Activated CD4-positive, alpha-beta T cell treated with anti-CD3 and anti-CD28 coated beads for 36 hours (primary cell): ENCODE results near the gene LSM12. TPM values are rescaled to one million over a fixed set of nuclear protein-coding genes. Genes with fewer than 3 reads are reported as not detected.

ENCODE experiments used
- ATAC-seq: fragments of 200-7000 bp; cut with Tn5 transposase; one replicate; pipeline ENCODE4 v1.10.0; 2021; ENCODE audit warnings: mild to moderate bottlenecking, moderate library complexity
- CTCF ChIA-PET: fragments of 350-600 bp; sonication (Branson Sonifier 250); formaldehyde crosslinking; loops from one replicate; lab custom pipeline; 2021; ENCODE audit warnings: antibody characterized with exemption; lab: Charles Lee
- POLR2A ChIA-PET: fragments of 350-600 bp; sonication (Branson Sonifier 250); formaldehyde crosslinking; loops from one replicate; lab custom pipeline; 2021; ENCODE audit warnings: antibody characterized with exemption, inconsistent platforms; lab: Charles Lee
- DNase-seq: peaks from one replicate; pipeline ENCODE4 v3.0.0-alpha.2; 2020
- H3K27ac Mint-ChIP-seq: one replicate; pipeline ENCODE4 v1.8.0; 2021; ENCODE audit warnings: mixed read lengths
- H3K27me3 Mint-ChIP-seq: one replicate; pipeline ENCODE4 v1.8.0; 2021; ENCODE audit warnings: mixed read lengths
- H3K36me3 Mint-ChIP-seq: one replicate; pipeline ENCODE4 v1.8.0; 2021; ENCODE audit warnings: low read depth, mixed read lengths
- H3K4me1 Mint-ChIP-seq: one replicate; pipeline ENCODE4 v1.8.0; 2021; ENCODE audit warnings: mixed read lengths
- H3K4me3 Mint-ChIP-seq: one replicate; pipeline ENCODE4 v1.8.0; 2021; ENCODE audit warnings: mild to moderate bottlenecking, moderate library complexity, mixed read lengths
- H3K9me3 Mint-ChIP-seq: one replicate; pipeline ENCODE4 v1.8.0; 2021; ENCODE audit warnings: low read depth, mixed read lengths
- intact Hi-C, 2 experiments: fragments of 100-400 bp; cut with DNase I in 1 of 2; cut with micrococcal nuclease in 1 of 2; formaldehyde crosslinking; loops; one replicate each; pipeline versions ENCODE4 v1.14.2 to v1.15.1; 2022 to 2024; cut with DNase I, micrococcal nuclease
- total RNA-seq, 2 experiments: library from RNA; stranded (reverse); gene quantifications; one replicate each; pipeline ENCODE4 v1.2.3, GENCODE V29; 2021

Gene LSM12
- total RNA-seq, 2 experiments from 2014 or later: 93.1 to 102 TPM

DNA sequence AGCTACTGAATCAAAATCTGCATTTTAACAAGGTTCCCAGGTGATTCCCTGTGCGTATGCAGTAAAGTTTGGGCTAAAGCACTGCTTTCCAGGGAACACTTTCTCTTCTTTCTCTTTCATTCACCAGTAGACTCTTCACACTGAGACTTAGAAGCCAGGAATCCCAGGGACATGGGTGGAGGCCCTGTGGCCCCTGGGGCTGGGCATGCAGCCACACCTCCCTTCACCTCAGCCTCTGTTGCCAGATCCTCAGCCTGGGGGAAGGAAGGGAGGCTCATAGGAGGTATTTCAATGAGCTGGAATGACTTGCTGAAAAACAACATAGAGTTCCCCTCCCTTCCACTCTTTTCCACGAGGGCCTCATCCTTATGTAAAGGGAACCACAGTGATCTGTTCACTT is 5.3 kb upstream of the LSM12 start:
- intact Hi-C loops: loop anchor here (1.0 to 5.0 kb wide), 5 partner anchors 15 to 294 kb away; partner anchors contain the start of genes DUSP3 (in 1 of the 2), HDAC5 (in 1 of the 2), HROB (in 1 of the 2) and UBTF (in 1 of the 2)
- POLR2A ChIA-PET: interaction anchor here (0.6 kb wide), 1 partner anchor 15 kb away, joined by 3 read pairs; no protein-coding TSS in a partner anchor
- H3K4me1 Mint-ChIP-seq: peaks cover 26% of the 10 kb centered on the region
- DNase-seq: no peak
- no peaks in the 10 kb centered on the region for H3K9me3 Mint-ChIP-seq
- H3K27me3 Mint-ChIP-seq: no peaks in the 10 kb centered on the region
- H3K4me3 Mint-ChIP-seq: peak overlapping the region; percentile 93
- CTCF ChIA-PET: interaction anchor here (1.0 to 1.2 kb wide), 2 partner anchors 32 to 52 kb away, joined by 3 to 5 read pairs; partner anchors contain the start of gene HDAC5
- H3K27ac Mint-ChIP-seq: peak overlapping the region; percentile 98
- no peak for ATAC-seq
- H3K36me3 Mint-ChIP-seq: peaks cover 14% of the 10 kb centered on the region

DNA sequence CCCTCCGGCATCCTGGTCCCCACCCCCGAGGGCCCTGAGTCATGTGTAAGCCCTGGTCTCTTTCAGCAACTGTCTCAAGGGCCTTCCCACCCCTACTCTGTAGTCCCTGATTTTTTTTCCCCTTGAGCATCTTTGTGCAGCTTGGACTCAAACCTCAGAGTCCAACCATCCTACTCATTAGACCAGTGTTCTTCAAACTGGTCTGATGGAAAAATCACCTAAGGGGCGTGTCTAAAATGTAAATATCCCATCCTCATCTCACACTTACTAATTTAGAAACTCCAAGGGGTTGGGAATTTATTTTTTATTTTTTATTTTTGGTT is 4.7 kb upstream of the LSM12 start:
- H3K9me3 Mint-ChIP-seq: no peaks in the 10 kb centered on the region
- H3K36me3 Mint-ChIP-seq: peaks cover 9% of the 10 kb centered on the region
- ATAC-seq (peak; percentile 60), DNase-seq (no peak)
- peak overlapping the region; percentile 93 for H3K4me3 Mint-ChIP-seq
- POLR2A ChIA-PET: interaction anchor here (0.6 kb wide), 1 partner anchor 15 kb away, joined by 3 read pairs; no protein-coding TSS in a partner anchor
- CTCF ChIA-PET: interaction anchor here (1.2 kb wide), 1 partner anchor 32 kb away, joined by 3 read pairs; no protein-coding TSS in a partner anchor
- H3K27ac Mint-ChIP-seq: peak overlapping the region; percentile 98
- intact Hi-C loops: loop anchor here (1.0 to 5.0 kb wide), 5 partner anchors 16 to 294 kb away; partner anchors contain the start of genes DUSP3 (in 1 of the 2), HDAC5 (in 1 of the 2), HROB (in 1 of the 2) and UBTF (in 1 of the 2)
- H3K4me1 Mint-ChIP-seq: peaks cover 28% of the 10 kb centered on the region
- no peaks in the 10 kb centered on the region for H3K27me3 Mint-ChIP-seq

DNA sequence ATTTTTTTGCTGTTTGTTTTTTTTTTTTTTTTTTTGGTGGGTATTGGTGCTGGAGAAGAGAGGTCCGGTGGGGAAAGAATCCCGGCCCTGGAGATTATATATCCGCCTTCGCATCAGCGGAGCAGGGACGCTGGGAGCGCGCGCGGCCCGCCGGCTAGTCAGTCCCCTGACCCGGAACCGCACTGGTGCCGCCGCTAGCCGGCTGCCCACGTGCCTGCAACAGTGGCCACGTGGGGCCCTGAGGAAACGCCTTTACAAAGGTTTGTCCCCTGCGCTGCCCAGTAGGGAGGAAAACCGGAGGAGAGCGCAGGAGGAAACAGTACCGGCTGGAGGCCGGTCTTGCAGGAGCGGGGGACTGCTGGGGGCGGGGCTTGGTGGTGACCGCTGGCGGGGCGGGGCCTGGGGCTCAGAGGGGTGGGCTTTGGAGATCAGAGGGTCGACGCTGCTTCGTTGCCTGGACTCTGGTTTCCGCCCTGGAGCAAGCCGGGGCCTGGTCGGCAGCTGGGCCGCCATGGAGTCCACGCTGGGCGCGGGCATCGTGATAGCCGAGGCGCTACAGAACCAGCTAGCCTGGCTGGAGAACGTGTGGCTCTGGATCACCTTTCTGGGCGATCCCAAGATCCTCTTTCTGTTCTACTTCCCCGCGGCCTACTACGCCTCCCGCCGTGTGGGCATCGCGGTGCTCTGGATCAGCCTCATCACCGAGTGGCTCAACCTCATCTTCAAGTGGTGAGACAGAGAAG is 4.2 kb upstream of the LSM12 start, which contains the start of gene G6PC3:
TSS of gene G6PC3 (plus strand) at position 281 of the 743 bp plus-strand sequence. CDS start at position 512, 231 bp downstream.
- ATAC-seq (peak; percentile 68), DNase-seq (peak; percentile 93)
- peak within 1 kb of the TSS; percentile 93 for H3K4me3 Mint-ChIP-seq
- intact Hi-C loops: loop anchor here (1.0 to 5.0 kb wide), 10 partner anchors 16 to 433 kb away; partner anchors contain the start of genes HDAC5 (in 2 of the 2), HROB (in 2 of the 2), DUSP3 (in 1 of the 2) and GPATCH8 (in 1 of the 2)
- H3K9me3 Mint-ChIP-seq: no peaks in the 10 kb centered on the region
- H3K27ac Mint-ChIP-seq: peak within 1 kb of the TSS; percentile 98
- ChIA-PET CTCF (interaction anchor here (0.5 to 1.2 kb wide), 3 partner anchors 31 to 678 kb away, joined by 3 read pairs; partner anchors contain the start of gene HDAC5), POLR2A (interaction anchor here (1.1 to 1.5 kb wide), 2 partner anchors 11 to 53 kb away, joined by 3 to 11 read pairs; partner anchors contain the start of gene HDAC5)
- no peaks in the 10 kb centered on the region for H3K27me3 Mint-ChIP-seq
- peaks cover 8% of the 10 kb centered on the region for H3K36me3 Mint-ChIP-seq
- peaks cover 30% of the 10 kb centered on the region for H3K4me1 Mint-ChIP-seq

DNA sequence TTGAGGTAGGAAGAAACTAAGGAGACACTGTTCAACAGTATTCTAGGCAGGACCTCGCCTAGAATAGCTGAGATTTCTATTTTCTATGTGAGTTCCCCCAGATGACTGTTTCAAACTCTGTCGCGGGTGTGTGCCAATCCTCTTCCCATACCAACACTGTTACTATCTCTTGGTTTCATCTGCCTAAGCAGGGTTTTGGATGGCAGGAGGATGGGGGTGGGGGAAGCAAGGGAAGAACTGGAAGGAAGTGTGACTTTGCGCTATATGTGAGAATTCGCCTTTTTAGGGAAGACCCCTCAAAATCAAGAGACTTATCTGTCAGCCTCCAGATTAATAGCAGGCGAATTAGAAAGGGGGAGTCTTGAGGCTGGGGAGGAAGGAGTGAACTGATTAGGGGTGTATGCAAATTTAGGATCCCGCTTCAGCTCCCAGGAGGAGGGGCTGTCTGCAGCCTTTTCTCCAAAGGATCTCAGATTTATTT is 3.5 kb upstream of the LSM12 start:
- no peaks in the 10 kb centered on the region for H3K27me3 Mint-ChIP-seq
- H3K4me3 Mint-ChIP-seq: peak overlapping the region; percentile 93
- intact Hi-C loops: loop anchor here (1.0 to 5.0 kb wide), 10 partner anchors 17 to 433 kb away; partner anchors contain the start of genes HDAC5 (in 2 of the 2), DUSP3 (in 1 of the 2), GPATCH8 (in 1 of the 2) and HROB (in 1 of the 2)
- peak overlapping the region; percentile 98 for H3K27ac Mint-ChIP-seq
- DNase-seq (peak; percentile 25), ATAC-seq (no peak)
- H3K9me3 Mint-ChIP-seq: no peaks in the 10 kb centered on the region
- CTCF ChIA-PET: interaction anchor here (0.5 to 0.8 kb wide), 4 partner anchors 46 to 678 kb away, joined by 3 read pairs; partner anchors contain the start of gene HDAC5
- peaks cover 8% of the 10 kb centered on the region for H3K36me3 Mint-ChIP-seq
- POLR2A ChIA-PET: interaction anchor here (1.1 to 1.5 kb wide), 2 partner anchors 10 to 53 kb away, joined by 3 to 11 read pairs; partner anchors contain the start of gene HDAC5
- H3K4me1 Mint-ChIP-seq: peaks cover 35% of the 10 kb centered on the region

DNA sequence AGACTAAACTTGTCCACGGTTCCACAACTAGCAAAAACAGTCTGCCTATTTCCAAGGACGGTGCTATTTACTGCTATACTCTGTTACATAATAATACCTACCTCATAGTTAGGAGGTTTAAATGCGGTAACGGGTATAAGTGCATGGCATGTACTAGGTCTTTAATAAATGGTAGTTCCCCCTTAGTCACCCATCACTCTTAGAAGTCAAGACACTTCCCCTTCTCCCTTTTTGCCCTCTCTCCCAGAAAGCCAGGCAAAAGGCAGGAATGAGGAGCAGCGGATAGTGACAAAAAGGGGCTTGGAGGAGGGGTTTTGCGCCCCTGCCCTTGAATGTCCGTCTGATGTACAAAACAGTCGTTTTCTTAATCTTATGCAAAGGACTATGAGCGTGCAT is 1.1 kb upstream of the LSM12 start:
- ChIA-PET POLR2A (no interaction called here), CTCF (no interaction called here)
- peaks cover 52% of the 10 kb centered on the region for H3K4me1 Mint-ChIP-seq
- no peak for ATAC-seq
- peak overlapping the region; percentile 93 for H3K4me3 Mint-ChIP-seq
- H3K36me3 Mint-ChIP-seq: peaks cover 25% of the 10 kb centered on the region
- no peak overlapping the region for H3K27ac Mint-ChIP-seq
- intact Hi-C loops: no loop called here
- no peaks in the 10 kb centered on the region for H3K9me3 Mint-ChIP-seq
- DNase-seq: no peak
- H3K27me3 Mint-ChIP-seq: no peaks in the 10 kb centered on the region

DNA sequence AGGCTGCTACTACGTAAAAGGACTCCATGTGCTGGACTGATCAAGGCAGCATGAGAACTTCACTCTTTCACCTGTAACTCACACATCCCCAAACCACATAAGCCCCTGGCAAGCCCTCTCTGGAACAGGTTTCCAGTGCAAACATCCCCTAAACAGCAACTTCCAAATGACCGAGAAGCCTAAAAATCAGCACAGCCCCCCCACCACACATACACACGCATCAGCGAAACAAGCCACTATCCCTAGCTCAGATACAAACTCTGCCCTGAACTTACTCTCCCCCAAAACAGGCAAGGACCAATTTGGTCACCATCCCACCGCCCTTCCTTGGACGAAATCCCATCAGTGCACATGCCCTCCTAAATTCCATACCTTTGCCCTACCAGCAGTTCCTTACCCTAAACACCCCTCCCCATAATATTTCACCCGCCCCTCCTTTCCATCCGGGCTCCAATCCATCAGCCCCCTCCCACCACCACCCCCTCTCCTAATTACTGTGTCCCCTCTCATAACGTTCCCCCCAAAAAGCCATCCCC is 735 bp downstream of the LSM12 start:
- Mint-ChIP-seq H3K27ac (peak overlapping the region; percentile 97), H3K9me3 (no peaks in the 10 kb centered on the region), H3K27me3 (no peaks in the 10 kb centered on the region), H3K4me3 (peak overlapping the region; percentile 93), H3K4me1 (peaks cover 54% of the 10 kb centered on the region), H3K36me3 (peaks cover 37% of the 10 kb centered on the region)
- ATAC-seq (no peak), DNase-seq (peak; percentile 39)
- intact Hi-C loops: loop anchor here in 1 of 2 experiments (1.0 kb wide), 6 partner anchors 51 to 259 kb away; partner anchors contain the start of genes HDAC5, SLC25A39, TMEM101 and TMUB2
- ChIA-PET CTCF (interaction anchor here (0.5 to 0.7 kb wide), 3 partner anchors 21 to 380 kb away, joined by 3 to 4 read pairs (median 4); no protein-coding TSS in a partner anchor), POLR2A (interaction anchor here (0.5 to 1.4 kb wide), 4 partner anchors 51 to 120 kb away, joined by 3 to 5 read pairs (median 4); partner anchors contain the start of genes HDAC5 and TMEM101)

DNA sequence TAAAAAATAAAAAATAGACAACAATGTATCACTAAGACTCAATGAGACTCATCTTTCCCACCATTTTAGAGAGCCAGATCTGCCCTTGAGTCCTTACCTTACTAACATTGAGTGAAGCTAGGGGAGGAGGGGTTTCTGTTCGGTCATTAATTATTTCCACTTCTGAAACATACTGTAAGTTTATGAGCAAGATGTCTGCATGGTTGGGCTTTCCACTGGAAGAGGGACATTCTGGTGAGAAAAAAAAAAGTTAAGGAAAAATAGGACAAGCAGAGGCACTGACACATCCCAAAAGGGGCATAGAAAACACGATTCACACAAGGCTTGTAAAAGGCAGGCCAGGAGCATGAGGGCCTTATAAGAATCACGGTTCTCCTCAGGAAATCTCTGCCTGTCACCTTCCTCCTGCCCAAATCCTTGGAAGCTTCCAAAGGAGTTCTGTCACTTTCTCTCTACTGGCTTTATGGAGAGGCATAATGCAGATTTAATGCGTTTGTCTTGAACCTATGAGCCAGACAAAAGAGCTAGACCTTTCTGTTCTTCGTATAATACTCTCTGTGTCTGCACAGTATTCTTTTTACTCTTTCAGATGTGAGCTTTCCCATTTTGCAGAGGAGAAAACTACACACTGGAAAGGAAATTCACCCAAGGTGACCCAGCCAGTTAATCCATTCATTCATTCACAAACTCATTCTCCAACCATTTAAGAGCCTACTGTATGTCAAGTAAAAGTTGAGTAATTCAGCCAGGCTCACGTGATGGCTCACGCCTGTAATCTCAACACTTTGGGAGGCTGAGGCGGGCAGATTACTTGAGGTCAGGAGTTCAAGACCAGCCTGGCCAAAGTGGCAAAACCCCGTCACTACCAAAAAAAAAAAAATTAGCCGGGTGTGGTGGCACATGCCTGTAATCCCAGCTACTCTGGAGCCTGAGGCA is 2.5 kb downstream of the LSM12 start:
- Mint-ChIP-seq H3K4me3 (peak overlapping the region; percentile 24), H3K9me3 (no peaks in the 10 kb centered on the region), H3K4me1 (peaks cover 59% of the 10 kb centered on the region), H3K36me3 (peaks cover 51% of the 10 kb centered on the region), H3K27me3 (no peaks in the 10 kb centered on the region), H3K27ac (peak overlapping the region; percentile 79)
- ChIA-PET CTCF (interaction anchor here (0.7 to 1.6 kb wide), 3 partner anchors 24 to 138 kb away, joined by 3 read pairs; partner anchors contain the start of gene HDAC5), POLR2A (no interaction called here)
- ATAC-seq (no peak), DNase-seq (no peak)
- intact Hi-C loops: no loop called here

DNA sequence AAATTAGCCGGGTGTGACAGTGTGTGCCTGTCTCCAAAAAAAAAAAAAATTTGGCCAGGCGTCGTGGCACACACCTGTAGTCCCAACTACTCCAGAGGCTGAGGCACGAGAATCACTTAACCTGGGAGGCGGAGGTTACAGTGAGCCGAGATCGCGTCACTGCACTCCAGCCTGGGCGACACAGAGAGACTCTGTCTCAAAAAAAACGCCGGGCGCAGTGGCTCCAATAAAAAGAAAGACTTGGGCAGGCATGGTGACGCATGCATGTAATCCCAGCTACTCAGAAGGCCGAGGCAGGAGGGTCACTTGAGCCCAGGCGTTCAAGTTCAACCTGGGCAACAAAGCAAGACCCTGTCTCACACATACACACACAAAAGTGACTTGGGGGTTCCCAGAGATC is 3.6 kb downstream of the LSM12 start:
- no peak for DNase-seq
- Mint-ChIP-seq H3K27me3 (no peaks in the 10 kb centered on the region), H3K27ac (no peak overlapping the region), H3K4me1 (peaks cover 59% of the 10 kb centered on the region), H3K9me3 (no peaks in the 10 kb centered on the region), H3K4me3 (no peak overlapping the region), H3K36me3 (peaks cover 59% of the 10 kb centered on the region)
- intact Hi-C loops: no loop called here
- POLR2A ChIA-PET: interaction anchor here (0.7 kb wide), 1 partner anchor 433 kb away, joined by 6 read pairs; no protein-coding TSS in a partner anchor
- ATAC-seq: no peak
- CTCF ChIA-PET: interaction anchor here (1.6 kb wide), 1 partner anchor 61 kb away, joined by 3 read pairs; the partner anchor contains the start of gene HDAC5

DNA sequence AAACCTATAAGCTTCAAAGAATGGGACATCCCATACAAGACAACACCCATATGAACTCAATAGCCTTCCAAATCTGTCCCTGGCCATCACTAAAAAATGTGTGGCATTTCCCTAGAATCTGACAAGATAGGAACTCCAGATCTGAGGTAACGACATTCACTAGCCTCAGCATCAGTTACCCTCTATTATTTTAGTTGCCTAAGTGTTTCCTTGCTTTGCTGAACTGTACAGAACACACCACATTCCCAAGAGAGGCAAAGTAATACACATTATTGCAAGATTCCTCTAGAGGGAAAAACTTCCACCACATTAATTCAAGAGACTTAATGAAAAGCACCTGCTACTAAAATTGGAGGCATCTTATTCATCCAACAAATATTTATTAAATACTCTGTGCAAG is 5.0 kb downstream of the LSM12 start:
- Mint-ChIP-seq H3K27me3 (no peaks in the 10 kb centered on the region), H3K36me3 (peaks cover 59% of the 10 kb centered on the region), H3K4me1 (peaks cover 49% of the 10 kb centered on the region), H3K27ac (no peak overlapping the region), H3K9me3 (no peaks in the 10 kb centered on the region), H3K4me3 (no peak overlapping the region)
- CTCF ChIA-PET: interaction anchor here (0.6 to 2.5 kb wide), 5 partner anchors 19 to 1630 kb away, joined by 3 to 17 read pairs (median 3); partner anchors contain the start of gene HDAC5
- DNase-seq (no peak), ATAC-seq (no peak)
- intact Hi-C loops: no loop called here
- POLR2A ChIA-PET: no interaction called here
